GM21447 (cell line): ENCODE measurements around the gene ASCL2.
"Not testable (repeated sequence)": the region's sequence is repeated elsewhere in the genome, so short reads cannot be mapped to it uniquely, and the experiment has no call there.

ENCODE experiments used
- ATAC-seq: cut with Tn5 transposase; IDR thresholded peaks from one replicate; pipeline ENCODE4 v1.9.1; 2021; ENCODE audit not compliant: unreplicated experiment

The ASCL2 gene

DNA sequence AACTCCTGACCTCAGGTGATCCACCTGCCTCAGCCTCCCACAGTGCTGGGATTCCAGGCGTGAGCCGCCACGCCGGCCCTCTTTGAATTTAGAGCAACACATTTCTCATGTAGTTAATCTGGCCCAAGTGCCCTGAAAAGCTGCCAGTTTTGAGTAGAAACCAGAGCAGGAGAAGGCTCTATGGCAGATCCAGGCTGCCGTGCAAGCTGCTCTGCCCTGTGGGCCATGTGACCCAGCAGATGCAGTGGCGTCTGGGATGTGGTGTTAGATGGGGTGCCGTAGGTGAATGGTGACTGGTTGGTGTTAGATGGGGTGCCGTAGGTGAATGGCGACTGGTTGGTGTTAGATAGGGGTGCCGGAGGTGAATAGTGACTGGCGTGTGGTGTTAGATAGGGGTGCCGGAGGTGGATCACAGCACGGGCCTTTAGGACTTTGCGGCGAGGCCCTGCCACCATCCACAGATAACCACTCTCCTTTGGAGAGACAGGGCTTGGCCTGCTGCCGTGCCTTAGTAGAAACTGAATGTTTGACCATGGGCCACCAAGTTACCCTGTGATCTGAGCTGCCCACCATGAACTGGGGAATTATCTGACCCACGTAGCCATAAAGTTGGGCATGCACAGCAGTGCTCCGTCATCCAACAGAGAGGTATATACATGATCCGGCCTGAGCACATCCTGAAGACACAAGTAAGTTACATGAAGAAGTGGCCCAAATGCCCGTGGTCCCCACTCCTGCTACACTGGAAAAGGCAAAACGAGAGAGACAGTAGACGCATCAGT lies 32.7 kb downstream of the ASCL2 start:
- ATAC-seq, result no peak

DNA sequence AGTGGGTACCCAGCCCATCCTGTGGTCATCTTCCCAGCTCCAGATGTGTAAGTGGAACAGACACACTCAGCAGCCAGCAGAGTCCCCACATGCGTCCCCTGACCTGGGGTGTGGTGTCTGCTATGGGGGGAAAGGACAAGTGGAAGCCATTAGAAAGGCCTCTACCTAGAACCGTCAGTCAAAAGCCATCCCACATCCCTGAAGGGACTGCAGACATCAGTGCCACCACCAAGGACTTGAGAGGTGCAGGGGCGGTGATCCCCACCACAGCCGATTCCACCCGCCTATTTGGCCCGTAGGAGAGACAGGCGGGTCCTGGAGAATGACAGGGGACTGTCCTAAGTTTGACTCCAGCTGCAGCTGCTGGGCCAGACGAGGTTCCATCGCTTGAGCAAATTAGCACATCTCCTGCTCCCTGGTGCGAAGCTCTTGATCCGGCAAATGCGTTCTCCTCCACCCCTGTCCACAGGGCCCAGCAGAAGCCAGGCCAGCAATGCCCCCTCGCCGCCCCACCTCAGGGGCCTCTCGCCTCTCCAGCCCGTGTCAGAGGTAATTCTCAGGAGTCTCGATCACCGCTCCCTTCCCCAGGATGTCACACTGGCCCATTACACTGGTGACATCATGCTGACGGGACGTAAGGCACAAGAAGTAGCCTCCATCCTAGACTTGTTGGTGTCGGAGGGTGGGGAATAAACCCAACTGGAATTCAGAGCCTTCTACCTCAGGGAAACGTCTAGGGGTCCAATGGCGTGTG lies 33.8 kb downstream of the ASCL2 start:
- ATAC-seq, result not testable (repeated sequence)

DNA sequence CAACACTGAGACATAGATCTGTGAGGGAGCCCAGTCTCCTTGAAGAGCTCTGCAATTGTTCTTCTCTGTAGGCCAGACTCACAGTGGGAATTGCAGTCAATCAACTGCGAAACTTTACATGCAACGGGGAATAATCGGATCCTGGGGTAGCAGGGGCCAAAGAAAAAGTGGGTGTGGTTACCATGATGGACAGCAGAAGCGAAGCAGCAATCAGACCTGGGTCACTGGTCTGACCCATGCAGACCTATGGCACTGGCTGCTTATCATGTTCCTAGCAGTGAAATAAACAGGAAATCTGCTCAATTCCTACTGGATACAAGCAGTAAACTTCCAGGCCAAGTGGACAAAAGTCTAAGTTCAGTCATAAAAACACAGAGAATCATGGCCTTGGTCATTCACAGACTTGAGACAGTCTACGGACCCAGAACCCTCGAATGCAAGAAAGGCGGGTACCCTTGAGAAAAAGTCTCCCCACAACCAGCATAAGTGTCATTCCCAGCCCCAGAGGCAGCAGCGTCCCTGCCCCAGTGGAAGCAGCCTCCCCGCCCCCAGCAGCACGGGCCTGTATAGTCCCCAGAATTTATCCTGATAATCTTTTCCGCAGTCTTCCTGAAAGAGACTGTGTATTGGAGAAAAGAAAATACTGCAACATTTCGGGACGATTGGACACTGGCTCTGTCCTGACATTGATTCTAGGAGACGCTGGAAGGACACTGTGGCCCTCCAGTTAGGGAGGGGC lies 34.6 kb downstream of the ASCL2 start:
- ATAC-seq, result no peak

DNA sequence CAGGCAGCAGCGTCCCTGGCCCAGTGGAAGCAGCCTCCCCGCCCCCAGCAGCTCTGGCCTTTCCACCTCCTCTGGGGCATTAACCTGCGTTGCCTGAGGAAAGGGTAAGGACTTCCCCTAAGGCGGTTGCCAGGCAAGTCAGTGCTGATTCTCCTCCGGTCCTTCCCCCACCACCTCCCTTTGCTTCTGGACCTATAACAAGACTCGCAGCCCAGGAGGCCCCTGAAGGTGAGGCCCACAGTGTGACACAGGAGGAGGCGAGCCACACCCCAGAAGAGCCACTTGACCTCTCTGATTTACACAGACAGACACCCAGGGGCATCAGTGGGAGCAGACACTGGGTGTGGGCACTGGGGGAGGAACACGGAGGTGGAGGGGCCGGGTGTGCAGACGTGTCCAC lies 35.4 kb downstream of the ASCL2 start:
- ATAC-seq, result no peak

DNA sequence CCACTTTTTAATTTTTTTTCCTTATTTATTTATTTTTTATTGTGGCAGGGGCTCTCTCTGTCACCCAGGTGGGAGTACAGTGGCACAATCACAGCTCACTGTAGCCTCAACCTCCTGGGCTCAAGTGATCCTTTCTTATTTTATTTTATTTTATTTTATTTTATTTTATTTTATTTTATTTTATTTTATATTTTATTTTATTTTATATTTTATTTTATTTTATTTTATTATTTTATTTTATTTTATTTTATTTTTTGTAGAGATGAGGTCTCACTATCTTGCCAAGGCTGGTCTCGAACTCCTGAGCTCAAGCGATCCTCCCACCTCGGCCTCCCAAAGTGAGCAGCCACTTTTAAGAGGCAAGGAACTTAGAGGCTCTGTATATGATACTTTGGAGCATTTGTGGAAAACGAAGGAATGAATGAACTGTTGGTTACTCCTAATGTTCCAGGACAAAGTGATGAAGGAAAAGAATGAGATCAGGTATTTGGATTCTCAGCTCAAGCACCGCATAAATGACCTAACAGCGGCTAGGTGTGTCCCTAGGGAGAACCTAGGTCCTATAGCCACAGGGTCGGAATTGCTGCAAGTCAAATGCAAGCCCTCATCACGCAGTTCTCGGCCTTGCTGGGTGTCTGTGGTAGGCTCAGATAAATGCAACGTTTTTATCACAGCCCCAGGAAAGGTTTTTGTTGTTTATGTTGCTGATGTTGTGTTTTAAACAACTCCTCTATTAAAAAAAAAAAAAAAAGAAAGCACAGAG lies 36.5 kb downstream of the ASCL2 start:
- ATAC-seq, result no peak

DNA sequence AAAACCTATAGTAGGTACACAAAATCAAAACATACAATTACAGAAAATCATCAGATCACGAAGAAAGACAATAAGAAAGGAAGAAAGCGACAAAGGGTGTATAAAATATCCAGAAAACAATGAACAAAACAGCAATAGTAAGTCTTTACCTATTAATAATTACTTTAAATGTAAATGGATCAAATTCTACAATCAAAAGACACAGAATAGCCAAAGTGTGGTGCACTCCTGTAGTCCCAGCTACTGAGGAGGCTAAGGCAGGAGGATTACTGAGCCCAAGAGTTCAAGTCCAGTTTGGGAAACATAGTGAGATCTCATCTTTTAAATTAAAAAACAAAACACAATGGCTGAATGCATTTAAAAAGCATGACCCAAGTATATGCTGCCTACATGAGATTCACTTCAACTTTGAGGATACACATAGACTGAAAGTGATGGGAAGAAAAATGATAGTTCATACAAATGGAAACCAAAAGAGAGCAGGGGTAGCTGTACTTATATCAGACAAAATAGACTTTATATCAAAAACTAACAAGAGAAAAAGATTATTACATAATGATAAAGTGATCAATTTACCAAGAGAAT lies 40.6 kb downstream of the ASCL2 start:
- ATAC-seq, result no peak

DNA sequence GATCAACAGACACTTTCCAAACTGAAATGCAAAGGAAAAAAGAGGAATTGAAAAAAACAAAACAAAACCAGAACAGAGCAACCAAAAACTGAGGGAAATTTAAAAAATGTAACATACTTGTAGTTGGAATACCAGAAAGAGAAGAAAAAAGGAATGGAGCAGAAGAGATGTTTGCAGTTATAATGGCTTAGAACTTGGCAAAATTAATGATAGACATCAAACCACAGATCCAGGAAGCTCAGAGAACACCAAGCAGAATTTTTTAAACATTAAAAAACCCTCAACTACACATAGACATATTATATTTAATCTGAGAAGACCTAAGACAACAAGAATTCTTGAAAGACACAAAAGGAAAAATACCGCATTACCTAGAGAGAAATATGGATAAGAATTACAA lies 46.1 kb downstream of the ASCL2 start:
- no peak for ATAC-seq

DNA sequence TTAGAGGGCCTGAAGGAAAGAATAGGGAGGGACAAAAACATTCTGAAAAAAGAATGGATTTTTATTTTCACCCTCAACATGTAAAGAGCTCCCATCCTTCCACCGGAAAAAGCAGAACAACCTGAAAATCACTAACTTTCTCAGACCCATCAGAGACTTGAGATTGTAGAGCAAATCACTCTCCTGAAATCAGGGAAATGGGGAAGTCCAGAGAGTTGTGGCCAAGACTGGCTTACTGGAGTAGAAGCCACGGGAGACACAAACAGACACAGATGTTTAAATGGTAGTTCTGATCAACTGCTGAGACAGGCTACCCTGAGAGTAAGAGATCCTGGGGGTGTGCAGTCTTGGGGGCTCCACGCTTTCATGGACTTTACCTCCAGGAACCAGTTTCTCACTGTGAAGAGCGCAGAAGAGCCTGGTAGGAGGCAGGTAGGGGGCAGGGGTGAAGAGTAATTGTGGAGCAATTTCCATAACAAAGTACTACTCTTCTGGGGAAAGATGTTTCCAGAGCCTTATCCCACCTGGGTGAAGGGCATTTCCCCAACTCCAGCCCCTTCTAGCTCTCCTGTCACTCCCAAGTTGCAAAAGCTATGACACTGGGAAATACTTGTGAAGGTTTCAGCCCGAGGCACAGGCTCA lies 47.1 kb downstream of the ASCL2 start:
- ATAC-seq, result no peak

DNA sequence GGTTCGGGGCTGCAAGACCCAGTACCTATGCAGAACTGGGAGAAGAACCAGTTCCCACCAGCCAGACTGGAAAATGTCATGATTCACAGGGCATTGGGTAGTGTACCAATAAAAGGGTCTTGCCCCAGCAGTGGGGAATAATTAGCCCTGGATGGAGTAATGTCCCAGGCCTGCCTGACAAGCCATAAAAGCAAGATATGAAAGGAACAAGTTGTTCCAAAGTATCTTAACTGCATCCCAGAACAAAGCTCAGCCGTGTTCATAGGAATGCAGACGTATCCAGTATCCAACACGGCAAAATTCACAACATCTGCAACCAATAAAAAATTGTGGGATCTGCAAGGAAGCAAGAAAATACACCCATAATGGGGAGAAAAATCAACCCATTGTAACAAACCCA lies 47.9 kb downstream of the ASCL2 start:
- ATAC-seq, result no peak

DNA sequence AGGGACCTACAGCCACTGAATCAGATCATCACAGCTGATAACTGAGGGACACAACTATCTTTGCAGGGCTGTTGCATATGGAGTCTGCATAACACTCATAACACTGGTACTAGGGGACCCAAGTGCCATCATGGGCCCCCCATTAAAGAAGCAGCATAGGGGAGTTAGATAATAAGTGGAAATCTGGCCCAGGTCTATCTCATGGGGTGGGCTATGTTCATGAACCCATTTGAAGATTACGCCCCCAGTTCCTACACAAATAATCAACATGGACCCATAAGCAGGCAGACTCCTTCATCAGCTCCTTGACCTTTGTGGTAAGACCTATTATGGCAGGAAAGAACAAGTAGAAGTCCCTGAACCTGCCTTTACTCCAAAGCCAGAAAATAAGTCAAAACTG lies 48.8 kb downstream of the ASCL2 start:
- ATAC-seq, result no peak

DNA sequence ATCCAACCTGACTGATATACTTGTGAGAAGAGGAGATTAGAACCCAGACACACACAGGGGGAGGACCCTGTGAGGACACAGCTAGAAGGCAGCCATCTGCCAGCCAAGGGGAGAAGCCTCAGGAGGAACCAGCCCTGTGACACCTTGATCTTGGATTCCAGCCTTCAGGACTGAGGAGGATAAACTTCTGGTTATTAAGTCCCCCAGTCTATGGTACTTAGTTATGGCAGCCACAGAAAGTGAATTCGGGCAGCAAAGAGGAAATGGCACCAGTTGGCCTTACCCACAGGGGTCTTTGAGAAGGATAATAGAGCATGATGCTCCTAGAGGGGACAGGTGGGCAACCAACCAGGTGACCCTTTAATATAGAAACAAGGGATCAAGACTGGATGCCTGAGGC lies 49.4 kb downstream of the ASCL2 start:
- ATAC-seq, result no peak

DNA sequence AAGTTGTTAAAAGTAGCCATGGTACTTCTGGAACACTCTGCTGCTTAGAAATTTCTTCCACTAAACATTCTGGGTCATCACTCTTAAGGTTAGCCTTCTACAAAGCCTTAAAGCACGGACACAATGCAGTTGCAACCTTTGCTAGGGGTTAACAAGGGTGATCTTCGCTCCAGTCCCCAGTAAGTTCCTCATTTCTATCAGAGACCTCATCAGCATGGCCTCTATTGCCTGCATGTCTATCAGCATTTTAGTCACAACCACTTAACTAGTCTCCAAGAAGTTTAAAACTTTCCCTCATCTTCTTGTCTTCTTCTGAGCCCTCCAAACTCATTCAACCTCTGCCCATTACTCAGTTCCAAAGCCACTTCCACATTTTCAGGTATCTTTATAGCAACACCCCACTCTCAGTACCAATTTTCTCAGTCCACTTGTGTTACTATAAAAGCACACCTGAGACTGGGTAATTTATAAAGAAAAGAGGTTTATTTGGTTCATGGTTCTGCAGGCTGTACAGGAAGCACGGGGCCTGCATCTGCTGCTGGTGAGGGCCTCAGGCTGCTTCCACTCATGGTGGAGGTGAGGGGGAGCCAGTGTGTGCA lies 50.1 kb downstream of the ASCL2 start:
- no peak for ATAC-seq

DNA sequence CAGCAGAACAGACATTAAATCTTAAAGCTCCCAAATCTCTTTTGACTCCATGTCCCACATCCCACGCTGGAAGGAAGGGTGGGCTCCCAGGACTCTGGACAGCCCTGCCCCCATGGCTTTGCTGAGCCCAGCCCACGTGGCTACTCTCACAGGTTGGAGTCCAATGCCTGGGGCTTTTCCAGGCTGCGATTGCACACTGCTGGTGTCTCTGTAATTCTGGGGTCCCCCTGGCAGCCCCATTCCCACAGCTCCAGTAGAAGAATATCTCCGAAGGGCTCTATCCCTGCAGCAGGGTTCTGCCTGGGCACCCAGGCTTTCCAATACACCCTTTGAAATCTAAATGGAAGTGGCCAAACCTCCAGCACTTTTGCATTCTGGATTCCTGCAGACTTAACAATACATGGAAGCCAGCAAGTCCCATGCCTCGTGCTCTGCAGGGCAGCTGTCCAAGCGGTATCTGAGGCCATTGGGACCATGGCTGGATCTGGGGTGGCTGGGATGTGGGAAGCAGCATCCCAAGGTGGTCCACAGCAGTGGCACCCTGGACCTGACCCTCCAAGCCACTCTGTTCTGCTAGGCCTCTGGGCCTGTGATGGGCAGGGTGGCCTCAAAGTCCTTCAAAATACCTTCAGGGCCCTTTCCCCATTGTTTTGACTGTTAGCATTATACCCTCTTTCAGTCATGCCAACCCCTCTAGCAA lies 50.9 kb downstream of the ASCL2 start:
- ATAC-seq, result no peak
